RWPE2 (cell line): ENCODE data around the gene ABRACL.
"Not testable (repeated sequence)": the region's sequence is repeated elsewhere in the genome, so short reads cannot be mapped to it uniquely, and the experiment has no call there.

ENCODE experiments used
- ATAC-seq: fragments of 200-7000 bp; cut with Tn5 transposase; 3 replicates; pipeline ENCODE4 v1.9.1; 2021; ENCODE audit warnings: low read depth
- DNase-seq: peaks from one replicate; pipeline ENCODE4 v3.0.0-alpha.2; 2020; ENCODE audit warnings: low spot score
- H3K27ac ChIP-seq: fragments of 450-650 bp; 2 replicates; pipeline ENCODE4 v1.5.1; 2017; ENCODE audit warnings: mild to moderate bottlenecking; ENCODE audit not compliant: poor library complexity, severe bottlenecking
- H3K27me3 ChIP-seq: fragments of 250-450 bp; sonication (Bioruptor Pico); 2 replicates; pipeline ENCODE4 v1.5.1; 2021; ENCODE audit warnings: mild to moderate bottlenecking, moderate library complexity; ENCODE audit not compliant: insufficient read depth, poor library complexity, severe bottlenecking
- H3K36me3 ChIP-seq: fragments of 250-450 bp; sonication (Bioruptor Pico); 2 replicates; pipeline ENCODE4 v1.5.1; 2020; ENCODE audit warnings: low read depth, mild to moderate bottlenecking, moderate library complexity
- H3K4me1 ChIP-seq: fragments of 250-450 bp; sonication (Bioruptor Pico); 2 replicates; pipeline ENCODE4 v1.5.1; 2021; ENCODE audit warnings: mild to moderate bottlenecking, moderate library complexity; ENCODE audit not compliant: insufficient read depth, poor library complexity, severe bottlenecking
- H3K4me3 ChIP-seq: fragments of 250-450 bp; sonication (Bioruptor Pico); 2 replicates; pipeline ENCODE4 v1.5.1; 2021; ENCODE audit warnings: mild to moderate bottlenecking, moderate library complexity; ENCODE audit not compliant: severe bottlenecking
- H3K9me3 ChIP-seq: fragments of 250-450 bp; sonication (Bioruptor Pico); 2 replicates; pipeline ENCODE4 v1.5.1; 2021; ENCODE audit warnings: mild to moderate bottlenecking, moderate library complexity; ENCODE audit not compliant: severe bottlenecking
- TF ChIP-seq, protein P1 (sequence below): fragments of 450-650 bp; IDR thresholded peaks from one replicate; pipeline ENCODE4 v1.5.1; 2017; ENCODE audit warnings: mild to moderate bottlenecking, moderate library complexity; ENCODE audit not compliant: poor library complexity, severe bottlenecking

ABRACL gene

DNA sequence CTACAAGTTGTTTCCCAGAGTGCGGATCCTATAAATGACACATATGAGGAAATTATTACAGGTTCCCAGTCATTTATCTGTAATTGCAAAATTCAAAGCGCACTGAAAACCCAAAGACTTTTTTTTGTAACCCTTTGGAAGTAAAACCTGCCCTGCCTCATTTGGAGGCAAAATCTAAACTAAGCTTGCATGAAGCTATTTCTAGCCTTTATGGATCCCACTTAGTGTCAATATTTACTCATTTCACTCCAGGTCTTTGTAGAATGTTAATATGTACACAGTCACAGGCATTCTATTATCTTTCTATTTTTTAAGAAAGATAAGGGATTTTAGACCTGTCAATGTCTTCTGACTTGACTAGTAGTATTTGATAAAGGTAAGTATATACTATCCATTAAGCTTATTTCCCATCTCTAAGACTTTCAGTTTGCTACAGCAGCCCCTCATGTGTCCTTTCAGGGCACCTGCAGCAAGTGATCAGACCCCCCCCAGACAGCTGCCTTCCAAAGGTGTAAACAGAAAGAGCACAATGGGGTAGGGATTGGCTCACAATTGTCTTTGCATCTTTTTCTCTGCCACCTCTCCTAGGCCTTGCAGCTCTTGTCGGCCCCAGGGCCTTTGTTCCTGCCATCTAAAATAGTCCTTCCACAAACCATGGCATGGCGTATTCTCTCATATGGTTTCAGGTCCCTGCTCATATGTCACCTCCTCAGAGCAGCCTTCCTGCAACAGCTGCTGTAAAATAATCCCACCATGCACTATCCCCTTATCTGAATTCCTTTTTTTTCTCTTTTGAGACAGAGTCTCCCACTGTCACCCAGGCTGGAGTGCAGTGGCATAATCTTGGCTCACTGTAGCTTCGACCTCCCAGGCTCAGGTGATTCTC is 39.2 kb upstream of the ABRACL start:
- ATAC-seq, result no peak
- Histone ChIP-seq H3K4me3 (no peak overlapping the region), H3K36me3 (no peaks in the 10 kb centered on the region), H3K4me1 (peaks cover 18% of the 10 kb centered on the region), H3K27me3 (no peaks in the 10 kb centered on the region), H3K27ac (no peak overlapping the region), H3K9me3 (no peaks in the 10 kb centered on the region)
- TF ChIP-seq, protein P1, sequence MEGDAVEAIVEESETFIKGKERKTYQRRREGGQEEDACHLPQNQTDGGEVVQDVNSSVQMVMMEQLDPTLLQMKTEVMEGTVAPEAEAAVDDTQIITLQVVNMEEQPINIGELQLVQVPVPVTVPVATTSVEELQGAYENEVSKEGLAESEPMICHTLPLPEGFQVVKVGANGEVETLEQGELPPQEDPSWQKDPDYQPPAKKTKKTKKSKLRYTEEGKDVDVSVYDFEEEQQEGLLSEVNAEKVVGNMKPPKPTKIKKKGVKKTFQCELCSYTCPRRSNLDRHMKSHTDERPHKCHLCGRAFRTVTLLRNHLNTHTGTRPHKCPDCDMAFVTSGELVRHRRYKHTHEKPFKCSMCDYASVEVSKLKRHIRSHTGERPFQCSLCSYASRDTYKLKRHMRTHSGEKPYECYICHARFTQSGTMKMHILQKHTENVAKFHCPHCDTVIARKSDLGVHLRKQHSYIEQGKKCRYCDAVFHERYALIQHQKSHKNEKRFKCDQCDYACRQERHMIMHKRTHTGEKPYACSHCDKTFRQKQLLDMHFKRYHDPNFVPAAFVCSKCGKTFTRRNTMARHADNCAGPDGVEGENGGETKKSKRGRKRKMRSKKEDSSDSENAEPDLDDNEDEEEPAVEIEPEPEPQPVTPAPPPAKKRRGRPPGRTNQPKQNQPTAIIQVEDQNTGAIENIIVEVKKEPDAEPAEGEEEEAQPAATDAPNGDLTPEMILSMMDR, result no peak
- DNase-seq, result no peak

DNA sequence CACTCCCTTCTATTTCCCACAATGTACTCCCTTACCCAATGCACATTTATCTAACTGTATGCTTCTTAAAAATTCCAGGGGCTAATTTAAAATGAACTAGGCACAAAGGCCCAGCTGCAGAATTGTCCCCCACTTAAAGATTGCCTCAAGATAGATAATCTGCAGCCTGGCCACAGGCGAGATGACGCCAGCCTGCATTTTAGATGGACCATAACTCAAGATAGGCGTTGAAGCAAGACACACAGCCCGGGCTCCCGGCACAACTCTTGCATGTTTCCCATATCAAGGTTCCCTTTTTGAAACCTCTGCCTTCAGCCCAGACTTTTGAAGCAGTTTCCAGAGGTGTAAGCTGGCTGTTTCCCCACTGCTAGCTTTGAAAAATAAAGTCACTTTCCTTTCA is 37.3 kb upstream of the ABRACL start:
- H3K4me3 ChIP-seq, result no peak overlapping the region
- ATAC-seq (no peak), DNase-seq (no peak)
- TF ChIP-seq, protein P1, result no peak
- H3K27me3 ChIP-seq, result no peaks in the 10 kb centered on the region
- no peaks in the 10 kb centered on the region for H3K36me3 ChIP-seq
- H3K27ac ChIP-seq, result no peak overlapping the region
- H3K9me3 ChIP-seq, result no peaks in the 10 kb centered on the region
- H3K4me1 ChIP-seq, result no peaks in the 10 kb centered on the region

- not testable (repeated sequence) for DNase-seq, ATAC-seq
Measured at GRCh38 chr6:138992965-138993364, 35.6 kb upstream of the ABRACL start.

DNA sequence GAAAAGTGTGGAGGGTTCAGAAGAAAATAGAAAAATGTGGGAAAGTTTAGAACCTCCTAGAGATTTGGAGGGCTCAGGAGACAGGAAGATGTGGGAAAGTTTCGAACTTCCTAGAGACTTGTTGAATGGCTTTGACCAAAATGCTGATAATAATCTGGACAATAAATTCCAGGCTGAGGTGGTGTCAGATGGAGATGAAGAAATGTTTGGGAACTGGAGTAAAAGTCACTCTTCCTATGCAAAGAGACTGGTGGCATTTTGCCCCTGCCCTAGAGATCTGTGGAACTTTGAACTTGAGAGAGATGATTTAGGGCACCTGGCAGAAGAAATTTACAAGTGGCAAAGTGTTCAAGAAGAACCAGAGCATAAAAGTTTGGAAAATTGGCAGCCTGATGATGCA is 35.1 kb upstream of the ABRACL start:
- not testable (repeated sequence) for H3K4me1 ChIP-seq, H3K36me3 ChIP-seq, H3K9me3 ChIP-seq, DNase-seq, H3K27me3 ChIP-seq, ATAC-seq, H3K4me3 ChIP-seq, H3K27ac ChIP-seq

More at GRCh38 chr6:138992965-138993364, 35.6 kb upstream of the ABRACL start:
- not testable (repeated sequence) for H3K9me3 ChIP-seq, H3K4me3 ChIP-seq, H3K36me3 ChIP-seq, H3K4me1 ChIP-seq, H3K27me3 ChIP-seq, H3K27ac ChIP-seq

- Histone ChIP-seq H3K27ac (no peak overlapping the region), H3K9me3 (no peaks in the 10 kb centered on the region), H3K27me3 (no peaks in the 10 kb centered on the region), H3K36me3 (no peaks in the 10 kb centered on the region), H3K4me3 (no peak overlapping the region), H3K4me1 (no peaks in the 10 kb centered on the region)
- ATAC-seq, result no peak
- no peak for DNase-seq
- TF ChIP-seq, protein P1, result no peak
Measured at GRCh38 chr6:138996524-138996923, 32.0 kb upstream of the ABRACL start.

- TF ChIP-seq, protein P1, result no peak
- no peaks in the 10 kb centered on the region for H3K36me3 ChIP-seq
- no peaks in the 10 kb centered on the region for H3K27me3 ChIP-seq
- H3K4me1 ChIP-seq, result no peaks in the 10 kb centered on the region
- no peak overlapping the region for H3K4me3 ChIP-seq
- DNase-seq (no peak), ATAC-seq (no peak)
- H3K27ac ChIP-seq, result no peak overlapping the region
- H3K9me3 ChIP-seq, result no peaks in the 10 kb centered on the region
Measured at GRCh38 chr6:138997136-138997535, 31.4 kb upstream of the ABRACL start.
